Inflammatory macrophage (primary cell): ENCODE data around the gene ASPN.

Experiments used
- DNase-seq, 2 donors: peaks; one replicate each; pipeline ENCODE4 v3.0.0-alpha.2; 2020 to 2022

ASPN gene

GRCh38 chr9:92504881-92505280 is 22.6 kb upstream of the ASPN start:
- DNase-seq: no peak

- DNase-seq: no peak
These were observed 20.9 kb upstream of the ASPN start for GRCh38 chr9:92503156-92503555.

GRCh38 chr9:92501671-92502393 is 19.5 kb upstream of the ASPN start:
- peak; percentile 39 to 58 for DNase-seq

GRCh38 chr9:92500725-92501124 is 18.4 kb upstream of the ASPN start:
- DNase-seq: no peak

- no peak for DNase-seq
These were observed 17.4 kb upstream of the ASPN start for GRCh38 chr9:92499701-92500100.

GRCh38 chr9:92496396-92497176 is 14.3 kb upstream of the ASPN start:
- no peak for DNase-seq

- DNase-seq: no peak
These were observed 12.6 kb upstream of the ASPN start for GRCh38 chr9:92494856-92495255.

- no peak for DNase-seq
These were observed 11.6 kb upstream of the ASPN start for GRCh38 chr9:92493749-92494387.

GRCh38 chr9:92492781-92493401 is 10.6 kb upstream of the ASPN start:
- DNase-seq: no peak

- no peak for DNase-seq
These were observed 6.6 kb upstream of the ASPN start for GRCh38 chr9:92488681-92489550.

- peak; percentile 13 to 36 for DNase-seq
These were observed 4.1 kb upstream of the ASPN start for GRCh38 chr9:92486371-92486770.

GRCh38 chr9:92484563-92484962 is 2.3 kb upstream of the ASPN start:
- no peak for DNase-seq

- DNase-seq: no peak
These were observed 1.6 kb upstream of the ASPN start for GRCh38 chr9:92483627-92484545.

GRCh38 chr9:92482805-92483204 is 499 bp upstream of the ASPN start:
- DNase-seq: no peak

GRCh38 chr9:92480986-92481633 is 1.2 kb downstream of the ASPN start:
- peak in 1 of 2 donors; percentile 19 for DNase-seq

GRCh38 chr9:92480291-92480771 is 2.0 kb downstream of the ASPN start:
- DNase-seq: no peak

GRCh38 chr9:92479346-92479745 is 3.0 kb downstream of the ASPN start:
- no peak for DNase-seq

- no peak for DNase-seq
These were observed 3.5 kb downstream of the ASPN start for GRCh38 chr9:92478783-92479182.

- no peak for DNase-seq
These were observed 5.3 kb downstream of the ASPN start for GRCh38 chr9:92476962-92477361.

- no peak for DNase-seq
These were observed 7.7 kb downstream of the ASPN start for GRCh38 chr9:92474587-92474986.
